HepG2 (cell line): Measurements from ENCODE around the gene USB1. TPM values are rescaled to one million over a fixed set of nuclear protein-coding genes. Genes with fewer than 3 reads are reported as not detected.

Experiments used
- ATAC-seq: fragments of 200-7000 bp; cut with Tn5 transposase; 3 replicates; pipeline ENCODE4 v1.9.1; 2020; ENCODE audit warnings: mild to moderate bottlenecking, moderate library complexity
- BruUV-seq: library from RNA; stranded (reverse); fragments of 400-500 nt; replicated peaks from 2 replicates; lab custom pipeline; 2021; lab: Mats Ljungman, UMichigan
- CTCF ChIA-PET: fragments of 300-600 bp; formaldehyde crosslinking; extraction: SDS; loops from one replicate; lab custom pipeline; 2021; ENCODE audit warnings: low total read pairs, inconsistent platforms, low intra/inter-chr PET ratio; lab: Yijun Ruan, JAX
- POLR2A ChIA-PET: fragments of 350-600 bp; sonication (Branson Sonifier 250); formaldehyde crosslinking; loops from one replicate; lab custom pipeline; 2020; ENCODE audit warnings: antibody characterized with exemption, inconsistent platforms; lab: Yijun Ruan, JAX
- DNase-seq: peaks from one replicate; pipeline ENCODE4 v3.0.0-alpha.2; 2015; ENCODE audit warnings: low spot score
- FAIRE-seq: peaks from 3 replicates; lab custom pipeline; 2011; peaks lifted over from hg19 to GRCh38; lab: Jason Lieb, UNC
- H2AFZ ChIP-seq: one replicate; pipeline ENCODE4 v1.6.1; 2011; ENCODE audit warnings: low read length, inconsistent platforms
- H3K27ac ChIP-seq: fragments of 300-600 bp; 3 replicates; pipeline ENCODE4 v1.8.0; 2011; ENCODE audit warnings: mixed run types, mild to moderate bottlenecking, mixed read lengths, low read length, inconsistent platforms; ENCODE audit not compliant: insufficient read depth; ENCODE audit errors: extremely low read length
- H3K27me3 ChIP-seq, 2 experiments: fragments of 200-600 bp in 1 of 2; 2 replicates in 1 of 2; 3 replicates in 1 of 2; pipeline versions ENCODE4 v1.6.0 to v1.8.0; 2011; ENCODE audit warnings: low read length in 2 of 2, mild to moderate bottlenecking in 2 of 2, moderate library complexity in 2 of 2, inconsistent platforms in 1 of 2; ENCODE audit not compliant: insufficient read depth in 2 of 2, control insufficient read depth in 1 of 2
- H3K36me3 ChIP-seq, 2 experiments: fragments of 200-600 bp in 1 of 2; replicated peaks in 1 of 2; 2 replicates in 1 of 2; 3 replicates in 1 of 2; pipeline versions ENCODE4 v1.5.1 to v1.8.0; 2011; ENCODE audit warnings: low read length in 2 of 2, inconsistent platforms in 1 of 2; ENCODE audit not compliant: insufficient read depth in 2 of 2, control insufficient read depth in 1 of 2
- H3K4me1 ChIP-seq: 2 replicates; pipeline ENCODE4 v1.5.1; 2012; ENCODE audit warnings: low read length, inconsistent platforms; ENCODE audit not compliant: insufficient read depth
- H3K4me2 ChIP-seq: 2 replicates; pipeline ENCODE4 v1.6.0; 2011; ENCODE audit warnings: low read depth, low read length, inconsistent platforms
- H3K4me3 ChIP-seq, 3 experiments: fragments of 200-600 bp in 1 of 3; sonication (generic), shearing (Covaris generic) in 1 of 3; replicated peaks in 1 of 3; 2 replicates each; pipeline ENCODE4 v1.5.1; 2011 to 2016; ENCODE audit warnings: low read length in 3 of 3, inconsistent platforms in 2 of 3, low read depth in 2 of 3, mild to moderate bottlenecking in 2 of 3, control low read depth in 1 of 3, mixed read lengths in 1 of 3; ENCODE audit not compliant: insufficient read depth in 1 of 3
- H3K79me2 ChIP-seq: one replicate; pipeline ENCODE4 v1.6.1; 2011; ENCODE audit warnings: low read length, inconsistent platforms; ENCODE audit not compliant: insufficient read depth
- H3K9ac ChIP-seq: 2 replicates; pipeline ENCODE4 v1.6.0; 2011; ENCODE audit warnings: mild to moderate bottlenecking, low read depth, low read length, inconsistent platforms; ENCODE audit not compliant: insufficient read depth
- H3K9me3 ChIP-seq: 2 replicates; pipeline ENCODE4 v1.5.1; 2012; ENCODE audit warnings: mild to moderate bottlenecking, low read length
- H4K20me1 ChIP-seq: 2 replicates; pipeline ENCODE4 v1.6.0; 2011; ENCODE audit warnings: inconsistent platforms, mild to moderate bottlenecking, low read length, moderate library complexity; ENCODE audit not compliant: insufficient read depth
- KLF11 ChIP-seq: IDR thresholded peaks from 2 replicates; pipeline ENCODE4 v1.6.1; 2016; ENCODE audit warnings: missing compliant biosample characterization
- NR1H2 ChIP-seq: sonication (generic); formaldehyde crosslinking; IDR thresholded peaks from 2 replicates; pipeline ENCODE4 v1.8.1; 2022; ENCODE audit warnings: low read depth, missing genetic modification reagents, borderline replicate concordance
- ZNF501 ChIP-seq: sonication (generic); formaldehyde crosslinking; IDR thresholded peaks from 2 replicates; pipeline ENCODE4 v1.5.1; 2020; ENCODE audit warnings: mild to moderate bottlenecking, moderate library complexity, missing genetic modification reagents
- ZNF550 ChIP-seq: sonication (generic); formaldehyde crosslinking; IDR thresholded peaks from 2 replicates; pipeline ENCODE4 v1.4.0; 2020; ENCODE audit warnings: mild to moderate bottlenecking, missing genetic modification reagents, borderline replicate concordance
- ZNF687 ChIP-seq: sonication (generic); formaldehyde crosslinking; IDR thresholded peaks from 2 replicates; pipeline ENCODE4 v1.5.1; 2020; ENCODE audit warnings: mild to moderate bottlenecking, missing genetic modification reagents, moderate library complexity
- ZNF768 ChIP-seq: sonication (generic); formaldehyde crosslinking; IDR thresholded peaks from 2 replicates; pipeline ENCODE4 v1.4.0; 2020; ENCODE audit warnings: missing genetic modification reagents
- ZNF776 ChIP-seq: sonication (generic); formaldehyde crosslinking; IDR thresholded peaks from 2 replicates; pipeline ENCODE4 v1.4.0; 2020; ENCODE audit warnings: mild to moderate bottlenecking, missing genetic modification reagents
- ZSCAN22 ChIP-seq: sonication (generic); formaldehyde crosslinking; IDR thresholded peaks from 2 replicates; pipeline ENCODE4 v1.4.0; 2020; ENCODE audit warnings: mild to moderate bottlenecking, missing genetic modification reagents
- WGBS: methylation state at CpG from one replicate; pipeline ENCODE4 v1.1.6; 2017; ENCODE audit warnings: low lambda C conversion rate; 5-methylcytosine and 5-hydroxymethylcytosine counted together
- in situ Hi-C: cut with HindIII; loops from 2 replicates; pipeline ENCODE4 v1.10.0; 2017; ENCODE audit warnings: low pct_unique_long_range_greater_than_20kb; ENCODE audit not compliant: extremely low pct_ligation_motif_present
- intact Hi-C: fragments of 100-400 bp; cut with micrococcal nuclease; formaldehyde crosslinking; loops from one replicate; pipeline ENCODE4 v1.10.0; 2022; ENCODE audit not compliant: unreplicated experiment
- polyA plus RNA-seq, 8 experiments: library from polyadenylated mRNA; depleted of rRNA in 3 of 8; stranded (reverse) in 7 of 8; unstranded in 1 of 8; fragments of >200 nt; fragmentation: Illumina TruSeq in 4 of 8; extraction: Trizol in 4 of 8; gene quantifications; 2 replicates each; pipeline versions ENCODE4 v1.2.1 to v1.2.3, GENCODE V29; 2011 to 2016; ENCODE audit warnings: low read depth in 4 of 8, missing spikeins in 1 of 8, mixed read lengths in 1 of 8; ENCODE audit not compliant: insufficient read depth in 1 of 8
- total RNA-seq, 5 experiments: library from RNA; depleted of rRNA; stranded (reverse); fragments of >200 nt; fragmentation: Illumina TruSeq; extraction: Trizol; gene quantifications; 2 replicates each; pipeline ENCODE4 v1.2.3, GENCODE V29; 2016; ENCODE audit warnings: low read depth in 1 of 5
- TF ChIP-seq, protein P1 (sequence below): sonication (generic); formaldehyde crosslinking; IDR thresholded peaks from 2 replicates; pipeline ENCODE4 v1.4.0; 2020; ENCODE audit warnings: mild to moderate bottlenecking, missing genetic modification reagents

Gene USB1
- total and polyA plus RNA-seq, 2 of the 13 experiments (the other 11 are each of a cell fraction or from before 2014, with no cell fraction given) = 16.7 to 65.4 TPM

- peak; percentile 18 for ATAC-seq
- Histone ChIP-seq H3K79me2 (no peaks in the 10 kb centered on the region), H3K4me2 (peak overlapping the region; percentile 82), H3K9me3 (no peaks in the 10 kb centered on the region), H3K4me1 (peaks cover 30% of the 10 kb centered on the region), H3K27me3 (peaks cover 5 to 53% of the 10 kb centered on the region in 2 experiments; a peak in 4 of 5 replicates), H2AFZ (no peak overlapping the region), H4K20me1 (no peaks in the 10 kb centered on the region), H3K36me3 (no peaks in the 10 kb centered on the region), H3K27ac (no peak overlapping the region), H3K9ac (no peak overlapping the region), H3K4me3 (peak overlapping the region in 1 of 3 experiments; percentile 61; a peak in 1 of 6 replicates)
- in situ Hi-C loops = no loop called here
- ChIA-PET CTCF (no interaction called here), POLR2A (no interaction called here)
- DNase-seq = no peak
- BruUV-seq = no TSS peak
- WGBS = 29% methylated on average over 8 of the region's 8 CpGs
- no peak for FAIRE-seq
- TF ChIP-seq ZSCAN22 (peak; percentile 74; the same call in 1 of the 2 replicates), ZNF501 (CRISPR knock-in tag) (0 out of 2 replicates have a peak, but pooled peaks have one; percentile 6), ZNF768 (CRISPR knock-in tag) (0 out of 2 replicates have a peak, but pooled peaks have one; percentile 51), KLF11 (CRISPR knock-in tag) (no peak), ZNF687 (CRISPR knock-in tag) (0 out of 2 replicates have a peak, but pooled peaks have one; percentile 19), ZNF776 (CRISPR knock-in tag) (no peak), NR1H2 (CRISPR knock-in tag) (no peak), ZNF550 (0 out of 2 replicates have a peak, but pooled peaks have one; percentile 26)
- TF ChIP-seq, protein P1, sequence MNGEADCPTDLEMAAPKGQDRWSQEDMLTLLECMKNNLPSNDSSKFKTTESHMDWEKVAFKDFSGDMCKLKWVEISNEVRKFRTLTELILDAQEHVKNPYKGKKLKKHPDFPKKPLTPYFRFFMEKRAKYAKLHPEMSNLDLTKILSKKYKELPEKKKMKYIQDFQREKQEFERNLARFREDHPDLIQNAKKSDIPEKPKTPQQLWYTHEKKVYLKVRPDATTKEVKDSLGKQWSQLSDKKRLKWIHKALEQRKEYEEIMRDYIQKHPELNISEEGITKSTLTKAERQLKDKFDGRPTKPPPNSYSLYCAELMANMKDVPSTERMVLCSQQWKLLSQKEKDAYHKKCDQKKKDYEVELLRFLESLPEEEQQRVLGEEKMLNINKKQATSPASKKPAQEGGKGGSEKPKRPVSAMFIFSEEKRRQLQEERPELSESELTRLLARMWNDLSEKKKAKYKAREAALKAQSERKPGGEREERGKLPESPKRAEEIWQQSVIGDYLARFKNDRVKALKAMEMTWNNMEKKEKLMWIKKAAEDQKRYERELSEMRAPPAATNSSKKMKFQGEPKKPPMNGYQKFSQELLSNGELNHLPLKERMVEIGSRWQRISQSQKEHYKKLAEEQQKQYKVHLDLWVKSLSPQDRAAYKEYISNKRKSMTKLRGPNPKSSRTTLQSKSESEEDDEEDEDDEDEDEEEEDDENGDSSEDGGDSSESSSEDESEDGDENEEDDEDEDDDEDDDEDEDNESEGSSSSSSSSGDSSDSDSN (CRISPR knock-in tag) = 0 out of 2 replicates have a peak, but pooled peaks have one; percentile 28
- intact Hi-C loops = no loop called here
Observed at GRCh38 chr16:57956270-57956808, 44.9 kb upstream of the USB1 start.
